Epithelial cell of prostate (primary cell): Measurements from ENCODE around the gene IPPK.
"Not testable (repeated sequence)": the region's sequence is repeated elsewhere in the genome, so short reads cannot be mapped to it uniquely, and the experiment has no call there.

ENCODE experiments used
- DNase-seq: peaks from one replicate; pipeline ENCODE4 v3.0.0-alpha.2; 2011; ENCODE audit warnings: low read depth, low spot score
- H3K27ac ChIP-seq: fragments of 450-650 bp; 2 replicates; pipeline ENCODE4 v1.5.1; 2017; ENCODE audit warnings: mild to moderate bottlenecking

The IPPK gene

GRCh38 chr9:92640398-92641091, 29.4 kb downstream of the IPPK start:
- DNase-seq, result no peak
- no peak overlapping the region for H3K27ac ChIP-seq

GRCh38 chr9:92639791-92640271, 30.1 kb downstream of the IPPK start:
- DNase-seq, result no peak

DNA sequence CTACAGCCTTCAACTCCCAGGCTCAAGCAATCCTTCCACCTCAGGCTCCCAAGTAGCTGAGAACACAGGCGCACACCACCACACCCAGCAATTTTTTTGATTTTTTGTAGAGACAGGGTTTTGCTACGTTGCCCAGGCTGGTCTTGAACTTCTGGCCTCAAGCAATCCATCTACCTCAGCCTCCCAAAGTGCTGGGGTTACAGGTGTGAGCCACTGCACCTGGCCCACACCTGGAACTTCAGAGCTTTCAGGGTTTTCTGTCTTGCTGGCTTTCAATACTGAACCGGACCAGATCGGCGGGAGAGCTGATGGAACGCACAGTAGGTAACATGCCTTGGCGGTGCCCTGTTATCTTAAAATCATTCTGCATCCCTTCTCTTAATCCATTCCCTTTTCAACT, 30.8 kb downstream of the IPPK start:
- no peak overlapping the region for H3K27ac ChIP-seq
- no peak for DNase-seq

More at GRCh38 chr9:92639791-92640271, 30.1 kb downstream of the IPPK start:
- H3K27ac ChIP-seq, result no peak overlapping the region

DNA sequence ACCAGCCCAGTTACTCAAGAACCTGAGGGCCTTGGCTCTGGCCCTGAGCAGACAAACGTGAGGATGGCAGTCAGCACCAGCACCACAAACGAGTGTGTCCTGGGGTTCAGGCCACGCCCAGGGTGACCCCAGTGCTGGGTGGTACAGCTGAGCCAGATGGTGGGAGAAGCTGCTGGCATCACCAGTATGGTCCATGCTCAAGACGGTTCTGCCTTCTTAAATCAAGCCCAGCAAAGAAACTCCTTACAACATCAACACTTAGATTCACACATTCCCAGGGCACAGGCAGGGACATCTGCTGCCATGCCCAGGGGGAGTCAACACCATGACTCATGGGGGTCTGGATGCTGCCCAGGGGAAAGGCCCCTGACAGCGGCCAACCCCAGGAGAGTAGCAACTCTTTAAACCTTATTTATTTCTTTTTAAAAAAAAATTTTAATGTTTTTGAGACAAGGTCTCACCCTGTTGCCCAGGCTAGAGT, 31.3 kb downstream of the IPPK start:
- no peak overlapping the region for H3K27ac ChIP-seq
- no peak for DNase-seq

- H3K27ac ChIP-seq, result no peak overlapping the region
- DNase-seq, result no peak
Measured at GRCh38 chr9:92637886-92638620, 31.9 kb downstream of the IPPK start.

DNA sequence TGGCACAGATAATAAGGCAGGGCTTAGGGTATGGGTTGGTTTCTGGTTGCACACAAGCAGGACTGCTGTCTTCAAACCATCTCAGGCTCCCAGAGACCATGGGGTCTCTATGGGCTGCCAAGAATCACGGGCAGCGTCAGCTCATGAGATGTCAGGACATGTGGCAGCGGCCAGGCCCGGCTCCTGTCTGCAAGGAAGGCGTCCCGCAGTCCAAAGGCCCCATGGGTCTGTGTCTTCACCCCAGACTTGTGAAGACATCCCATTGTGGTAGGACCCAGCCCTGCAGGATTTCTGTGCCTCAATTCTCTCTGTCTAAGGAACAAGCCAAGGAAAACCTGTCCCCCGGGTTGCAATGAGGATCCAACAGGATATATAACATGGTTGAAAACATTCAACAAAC, 32.6 kb downstream of the IPPK start:
- no peak for DNase-seq
- H3K27ac ChIP-seq, result no peak overlapping the region

GRCh38 chr9:92636627-92637026, 33.3 kb downstream of the IPPK start:
- no peak overlapping the region for H3K27ac ChIP-seq
- no peak for DNase-seq

DNA sequence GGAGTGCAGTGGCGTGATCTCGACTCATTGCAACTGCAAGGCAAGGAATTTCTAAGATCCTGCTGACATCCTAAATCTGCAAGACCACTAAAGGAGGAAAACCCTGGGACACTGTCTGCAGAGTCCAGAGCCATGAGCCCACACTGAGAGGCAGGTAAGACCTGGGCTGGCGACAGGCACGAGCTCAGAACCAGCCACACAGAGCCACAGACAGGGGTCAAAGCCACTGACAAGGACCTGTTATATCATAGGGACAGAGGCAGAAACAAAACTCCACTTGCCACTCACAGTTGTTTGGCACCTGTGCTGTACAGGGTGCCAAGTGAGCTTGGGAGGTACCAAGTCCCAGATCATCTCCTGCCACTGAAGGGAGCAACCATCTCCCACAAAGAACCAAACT, 34.2 kb downstream of the IPPK start:
- no peak for DNase-seq
- no peak overlapping the region for H3K27ac ChIP-seq

DNA sequence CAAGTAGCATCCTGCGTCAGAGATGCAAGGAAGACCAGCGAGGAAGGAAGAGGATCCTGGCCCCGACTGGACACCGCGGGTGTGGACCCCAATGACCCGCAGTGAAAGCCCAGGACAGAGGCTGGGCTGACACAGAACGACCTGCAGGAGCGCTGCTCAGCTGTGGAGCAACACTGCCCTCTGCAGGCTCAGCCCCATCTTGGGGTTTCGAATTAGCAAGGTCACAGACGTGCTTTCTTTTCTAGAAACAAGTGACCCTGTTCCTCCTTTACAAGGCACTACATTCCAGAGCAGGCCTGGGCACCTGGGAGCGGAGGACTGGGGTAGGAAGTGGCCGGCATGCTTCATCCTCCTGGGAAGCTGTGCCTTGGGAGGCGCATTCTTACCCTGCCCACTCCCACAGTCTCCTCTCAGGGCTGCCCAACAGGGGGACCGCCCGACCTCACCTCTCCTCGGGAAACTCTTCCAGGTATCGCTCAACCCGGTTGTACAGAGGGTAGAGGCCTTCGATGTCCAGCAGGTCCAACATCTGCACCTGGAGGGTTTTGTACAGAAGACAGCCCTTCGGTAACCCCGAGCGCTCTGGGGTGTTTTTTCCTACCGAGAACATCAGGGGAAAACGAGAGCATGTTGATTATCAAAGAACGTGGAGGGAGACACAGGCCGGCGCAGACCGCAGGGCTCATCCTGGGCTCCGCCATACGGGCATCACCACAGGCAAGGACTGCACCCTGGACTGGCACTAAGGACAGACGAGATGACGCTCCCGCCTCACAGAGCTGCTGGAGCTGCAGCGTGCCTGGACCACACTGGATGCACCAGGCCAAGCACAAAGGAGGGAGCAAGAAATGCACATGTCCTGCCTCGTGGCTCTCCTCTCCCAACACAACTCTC, 35.0 kb downstream of the IPPK start:
- no peak overlapping the region for H3K27ac ChIP-seq
- no peak for DNase-seq

DNA sequence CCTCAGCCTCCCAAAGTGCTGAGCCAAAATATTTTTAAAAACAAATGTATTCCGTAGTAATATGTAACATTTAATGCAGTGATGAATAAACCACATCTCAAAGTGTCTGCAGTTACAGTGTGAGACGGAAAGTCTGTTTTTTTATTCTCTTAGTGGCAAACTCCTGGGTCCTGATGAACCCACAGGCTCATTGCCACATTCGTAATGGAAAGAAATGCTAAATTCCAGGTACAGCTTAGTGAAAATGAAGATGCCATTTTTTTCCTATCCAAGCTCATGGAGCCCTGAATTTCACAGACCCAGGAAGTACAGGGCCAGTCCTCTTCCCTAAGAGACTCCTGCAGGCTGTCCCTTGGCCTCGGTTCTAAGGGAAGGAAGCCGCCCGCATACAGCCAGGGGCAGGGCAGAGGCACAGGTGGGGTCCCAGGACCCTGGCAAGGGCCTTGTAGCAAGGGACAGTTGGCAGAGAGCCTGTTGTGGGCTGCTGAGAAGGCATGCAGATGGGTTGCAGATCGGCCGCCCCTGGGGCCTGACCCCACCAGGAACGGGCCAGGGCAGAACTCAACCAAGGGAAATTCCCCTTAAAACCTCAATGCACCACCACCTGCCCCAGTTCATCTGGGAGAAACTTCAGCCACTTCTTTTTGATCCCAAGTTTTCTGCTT, 36.2 kb downstream of the IPPK start:
- DNase-seq, result no peak
- H3K27ac ChIP-seq, result no peak overlapping the region

GRCh38 chr9:92632641-92633040, 37.3 kb downstream of the IPPK start:
- H3K27ac ChIP-seq, result no peak overlapping the region
- no peak for DNase-seq

DNA sequence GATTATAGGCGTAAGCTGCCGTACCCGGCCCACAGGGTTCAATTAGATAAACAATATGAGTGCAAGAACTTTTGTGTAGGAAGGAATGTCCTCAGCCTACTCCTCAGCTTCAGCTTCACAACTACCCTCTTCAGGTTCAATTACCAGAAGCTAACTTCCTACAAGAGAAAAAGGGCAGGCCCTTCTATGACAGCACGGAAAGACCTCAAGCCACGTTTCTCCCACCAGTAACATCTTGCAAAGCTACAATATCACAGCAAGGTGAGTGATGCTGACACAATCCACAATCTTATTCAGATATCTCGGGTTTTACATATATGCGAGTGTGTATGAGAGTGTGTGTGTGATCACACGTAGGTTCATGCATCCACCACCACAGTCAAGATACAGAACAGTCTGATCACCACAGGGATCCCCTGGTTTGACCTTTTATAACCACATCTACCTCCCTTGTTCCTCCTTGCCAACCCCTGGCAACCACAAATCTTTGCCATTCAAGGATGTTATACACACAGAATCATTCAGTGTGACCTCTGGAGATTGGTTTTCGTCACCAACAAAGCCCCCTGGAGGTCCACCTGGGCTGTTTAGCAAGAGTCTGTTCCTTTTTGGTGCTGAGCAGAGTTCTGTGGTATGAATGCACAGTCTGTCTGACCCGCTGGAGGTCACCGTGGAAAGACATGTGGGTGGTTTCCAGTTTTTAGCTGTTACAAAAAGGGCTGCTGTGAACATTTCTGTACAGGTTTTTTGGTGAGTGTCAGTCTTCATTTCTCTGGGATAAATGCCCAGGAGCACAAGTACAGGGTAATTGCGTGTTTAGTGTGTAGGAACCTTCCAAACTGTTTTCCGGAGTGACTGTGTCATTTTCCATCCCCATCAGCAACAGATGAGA, 38.2 kb downstream of the IPPK start:
- DNase-seq, result no peak
- no peak overlapping the region for H3K27ac ChIP-seq

DNA sequence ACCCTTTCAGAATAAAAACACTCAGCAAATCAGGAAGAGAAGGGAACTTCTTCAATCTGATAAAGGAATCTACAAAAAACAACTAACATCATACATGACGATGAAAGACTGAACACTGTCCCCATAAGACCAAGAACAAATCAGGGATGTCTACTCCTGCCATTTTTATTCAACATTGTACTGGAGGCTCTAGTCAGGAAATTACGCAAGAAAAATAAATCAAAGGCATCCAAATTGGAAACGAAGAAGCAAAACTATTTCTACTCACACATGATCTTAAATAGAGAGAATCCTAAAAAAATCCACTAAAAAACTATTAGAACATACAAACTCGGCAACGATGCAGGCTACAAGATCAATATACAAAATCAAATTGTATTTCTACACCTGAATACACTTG, 42.3 kb downstream of the IPPK start:
- no peak for DNase-seq
- no peak overlapping the region for H3K27ac ChIP-seq

- H3K27ac ChIP-seq, result no peak overlapping the region
- DNase-seq, result no peak
Measured at GRCh38 chr9:92626484-92626883, 43.4 kb downstream of the IPPK start.

- H3K27ac ChIP-seq, DNase-seq: not testable (repeated sequence)
Measured at GRCh38 chr9:92623936-92624335, 46.0 kb downstream of the IPPK start.

GRCh38 chr9:92620845-92621244, 49.1 kb downstream of the IPPK start:
- H3K27ac ChIP-seq, result no peak overlapping the region
- DNase-seq, result no peak

DNA sequence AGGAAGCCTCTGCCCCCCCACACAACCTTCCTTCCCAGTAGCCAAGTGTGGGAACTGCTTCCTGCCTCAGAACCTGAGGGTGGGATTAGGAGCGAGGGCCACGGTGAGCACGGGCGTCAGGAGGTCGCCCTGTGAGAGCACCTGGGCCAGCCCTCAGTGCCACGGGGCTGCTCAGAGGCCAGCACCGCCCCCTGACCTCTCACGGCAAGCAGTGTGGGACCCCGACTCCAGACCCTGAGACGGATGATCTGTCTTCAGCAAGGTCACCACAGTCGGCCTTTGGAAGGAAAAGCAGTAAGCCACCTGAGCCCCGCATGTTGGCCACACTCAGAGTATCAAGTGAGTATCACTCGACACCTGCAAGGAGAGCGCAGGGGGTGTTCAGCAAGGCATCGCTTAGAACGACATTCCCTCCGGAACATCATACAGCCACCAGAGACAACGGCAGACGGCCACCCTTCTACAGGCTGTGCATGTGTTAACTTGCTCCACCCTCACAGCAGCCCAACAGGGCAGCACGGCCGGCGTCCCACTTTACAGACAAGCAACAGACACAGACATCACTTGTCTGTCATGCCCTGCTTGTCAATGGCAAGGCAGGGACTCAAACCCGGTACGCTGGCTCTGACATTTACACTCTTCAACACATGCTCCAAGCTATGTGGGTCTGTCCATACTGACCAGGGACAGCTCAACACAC, 50.2 kb downstream of the IPPK start:
- DNase-seq, result no peak
- no peak overlapping the region for H3K27ac ChIP-seq

- H3K27ac ChIP-seq, result no peak overlapping the region
Measured at GRCh38 chr9:92618633-92619225, 51.2 kb downstream of the IPPK start.

More at GRCh38 chr9:92618633-92619225, 51.2 kb downstream of the IPPK start:
- DNase-seq, result no peak
